Psoas muscle (tissue), 8 donors: ENCODE results near the gene MED17. TPM values are rescaled to one million over a fixed set of nuclear protein-coding genes. Genes with fewer than 3 reads are reported as not detected.

Source experiments
- ATAC-seq, 4 donors: fragments of 200-7000 bp; cut with Tn5 transposase; one replicate each; pipeline ENCODE4 v1.9.1; 2020; ENCODE audit warnings: moderate library complexity in 3 of 4, mild to moderate bottlenecking in 2 of 4
- DNase-seq, 2 donors: peaks; one replicate each; pipeline ENCODE4 v3.0.0-alpha.2; 2020
- H3K27ac ChIP-seq: fragments of 200-600 bp; one replicate; pipeline ENCODE4 v1.8.0; 2022
- H3K27me3 ChIP-seq, 3 donors: fragments of 200-600 bp in 1 of 3; one replicate each; pipeline versions ENCODE4 v1.6.1 to v1.8.0; 2013 to 2022; ENCODE audit warnings: low read length in 2 of 3, mild to moderate bottlenecking in 2 of 3, moderate library complexity in 1 of 3; ENCODE audit not compliant: insufficient read depth in 3 of 3
- H3K36me3 ChIP-seq, 2 donors: fragments of 200-600 bp in 1 of 2; one replicate each; pipeline versions ENCODE4 v1.6.1 to v1.8.0; 2013 to 2022; ENCODE audit warnings: low read depth in 1 of 2, mild to moderate bottlenecking in 1 of 2, moderate library complexity in 1 of 2; ENCODE audit not compliant: insufficient read depth in 1 of 2
- H3K4me1 ChIP-seq: fragments of 200-600 bp; one replicate; pipeline ENCODE4 v1.8.0; 2022
- H3K4me3 ChIP-seq: fragments of 200-600 bp; one replicate; pipeline ENCODE4 v1.8.0; 2022; ENCODE audit warnings: mild to moderate bottlenecking
- H3K9me3 ChIP-seq: fragments of 200-600 bp; one replicate; pipeline ENCODE4 v1.8.0; 2022
- WGBS, 3 donors: extraction: QIAGEN DNeasy Blood & Tissue Kit; methylation state at CpG; one replicate each; pipeline versions ENCODE4 v1.1.6 to v1.1.7; 2013; 5-methylcytosine and 5-hydroxymethylcytosine counted together
- intact Hi-C, 2 donors: fragments of 100-400 bp; cut with DNase I; formaldehyde crosslinking; loops; one replicate each; pipeline versions ENCODE4 v1.11.0 to v1.14.2; 2022
- polyA plus RNA-seq, 3 donors: library from polyadenylated mRNA; stranded (reverse); fragments of 200-250 nt; gene quantifications; one replicate each; pipeline ENCODE4 v1.2.3, GENCODE V29; 2013
- total RNA-seq, 4 donors: library from RNA; stranded (reverse); fragmentation: NEBNext Ultra II Directional in 2 of 4; extraction: Animal tissue kit (Norgen Biotek cat#: 25700) in 2 of 4; gene quantifications; one replicate each; pipeline versions ENCODE4 v1.2.1 to v1.2.4, GENCODE V29; 2021 to 2023
- TF ChIP-seq, protein P1 (sequence below): fragments of 200-600 bp; IDR thresholded peaks from one replicate; pipeline ENCODE4 v1.8.0; 2022; ENCODE audit warnings: antibody characterized with exemption
- donor health status: healthy with polysubstance abuse.
- donor health status: DM: no; HTN: no; CAD: no; lungs with moderate emphysema.
- donor health status: Bipolar disorder and iron deficiency.
- donor health status: healthy.
- donor health status: DM: yes; HTN: yes; CAD: no.
- donor health status: DM: no; HTN: no; CAD: no.
- donor health status: DM: no; HTN: no; CAD: no.
- donor health status: DM: yes; HTN: yes; CAD: no.

The MED17 gene
- total and polyA plus RNA-seq, 7 donors: 7.1 to 16.0 (median 11.2) TPM

DNA sequence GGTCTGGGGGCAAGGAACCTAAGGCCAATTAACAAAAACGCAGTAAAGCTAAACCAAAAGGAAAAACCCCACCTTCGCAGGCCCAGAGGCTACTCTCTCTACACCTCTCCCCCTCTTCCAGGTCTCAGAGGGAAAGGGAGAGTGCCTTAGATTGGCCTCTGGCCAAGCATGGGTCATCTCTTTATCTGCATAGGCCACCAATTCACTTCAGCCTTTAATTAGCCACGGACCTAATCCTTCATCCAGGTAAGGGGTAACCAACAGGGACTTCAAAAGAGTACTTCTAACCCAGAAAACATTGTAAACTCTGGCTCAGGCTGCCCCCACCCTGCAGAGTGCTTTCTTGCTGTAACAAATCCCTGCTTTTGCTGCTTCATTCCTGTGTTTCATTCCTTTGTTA, 56.9 kb downstream of the MED17 start:
- Histone ChIP-seq H3K27ac (no peak overlapping the region), H3K36me3 (no peaks in the 10 kb centered on the region), H3K4me1 (no peaks in the 10 kb centered on the region), H3K27me3 (no peaks in the 10 kb centered on the region), H3K9me3 (no peaks in the 10 kb centered on the region), H3K4me3 (no peak overlapping the region)
- ATAC-seq (no peak), DNase-seq (no peak)
- TF ChIP-seq, protein P1, sequence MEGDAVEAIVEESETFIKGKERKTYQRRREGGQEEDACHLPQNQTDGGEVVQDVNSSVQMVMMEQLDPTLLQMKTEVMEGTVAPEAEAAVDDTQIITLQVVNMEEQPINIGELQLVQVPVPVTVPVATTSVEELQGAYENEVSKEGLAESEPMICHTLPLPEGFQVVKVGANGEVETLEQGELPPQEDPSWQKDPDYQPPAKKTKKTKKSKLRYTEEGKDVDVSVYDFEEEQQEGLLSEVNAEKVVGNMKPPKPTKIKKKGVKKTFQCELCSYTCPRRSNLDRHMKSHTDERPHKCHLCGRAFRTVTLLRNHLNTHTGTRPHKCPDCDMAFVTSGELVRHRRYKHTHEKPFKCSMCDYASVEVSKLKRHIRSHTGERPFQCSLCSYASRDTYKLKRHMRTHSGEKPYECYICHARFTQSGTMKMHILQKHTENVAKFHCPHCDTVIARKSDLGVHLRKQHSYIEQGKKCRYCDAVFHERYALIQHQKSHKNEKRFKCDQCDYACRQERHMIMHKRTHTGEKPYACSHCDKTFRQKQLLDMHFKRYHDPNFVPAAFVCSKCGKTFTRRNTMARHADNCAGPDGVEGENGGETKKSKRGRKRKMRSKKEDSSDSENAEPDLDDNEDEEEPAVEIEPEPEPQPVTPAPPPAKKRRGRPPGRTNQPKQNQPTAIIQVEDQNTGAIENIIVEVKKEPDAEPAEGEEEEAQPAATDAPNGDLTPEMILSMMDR: no peak
- intact Hi-C loops: no loop called here
- WGBS, 3 donors: 45 to 50% (median 47%) methylated on average over 3 of the region's 3 CpGs

DNA sequence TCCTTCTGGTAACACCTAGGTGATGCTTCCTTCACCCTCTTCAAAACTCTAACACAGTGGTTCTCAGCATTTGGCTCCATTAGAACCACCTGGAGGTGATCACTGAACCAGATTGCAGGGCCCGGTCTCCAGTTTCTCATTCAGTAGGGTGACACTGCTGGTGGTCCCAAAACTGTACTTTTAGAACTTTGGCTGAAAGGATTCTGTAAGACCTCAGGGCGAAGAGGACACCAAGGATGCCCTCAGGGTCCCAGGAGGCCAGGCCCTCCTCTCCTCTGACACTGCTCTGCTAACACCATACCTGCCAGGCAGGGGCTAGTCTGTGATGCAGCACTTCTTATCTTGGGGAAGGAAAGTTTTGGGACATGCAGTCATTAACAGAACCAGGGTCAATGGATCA, 57.4 kb downstream of the MED17 start:
- no peak for ATAC-seq
- DNase-seq: no peak
- Histone ChIP-seq H3K27me3 (no peaks in the 10 kb centered on the region), H3K4me3 (no peak overlapping the region), H3K27ac (no peak overlapping the region), H3K36me3 (no peaks in the 10 kb centered on the region), H3K9me3 (no peaks in the 10 kb centered on the region), H3K4me1 (no peaks in the 10 kb centered on the region)
- 73 to 83% (median 75%) methylated on average over 2 of the region's 2 CpGs for WGBS, 3 donors
- intact Hi-C loops: no loop called here
- TF ChIP-seq, protein P1: no peak

DNA sequence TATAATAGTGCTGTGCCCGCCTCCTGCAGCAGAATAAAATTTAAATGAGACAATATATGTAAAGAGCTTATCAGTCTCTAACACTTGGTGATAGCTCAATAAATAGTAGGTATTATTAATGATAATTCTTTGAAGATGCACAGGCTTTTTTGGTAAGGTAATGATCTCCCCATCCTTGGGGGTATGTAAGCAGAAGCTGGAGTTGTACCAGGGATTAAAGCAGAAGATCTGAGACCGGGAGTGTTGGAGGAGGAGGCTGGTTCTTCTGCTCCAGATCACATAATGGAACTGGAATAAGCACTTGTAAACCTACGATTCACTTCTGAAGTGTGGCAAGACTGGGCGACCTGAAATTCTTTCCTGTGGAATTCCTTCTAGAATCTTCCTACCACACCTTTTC, 58.0 kb downstream of the MED17 start:
- H3K9me3 ChIP-seq: no peaks in the 10 kb centered on the region
- intact Hi-C loops: no loop called here
- no peak for DNase-seq
- H3K36me3 ChIP-seq: no peaks in the 10 kb centered on the region
- TF ChIP-seq, protein P1: no peak
- no peak overlapping the region for H3K4me3 ChIP-seq
- no peak overlapping the region for H3K27ac ChIP-seq
- H3K4me1 ChIP-seq: no peaks in the 10 kb centered on the region
- WGBS, 3 donors: 83 to 86% (median 83%) methylated on average over 4 of the region's 4 CpGs
- no peak for ATAC-seq
- no peaks in the 10 kb centered on the region for H3K27me3 ChIP-seq

DNA sequence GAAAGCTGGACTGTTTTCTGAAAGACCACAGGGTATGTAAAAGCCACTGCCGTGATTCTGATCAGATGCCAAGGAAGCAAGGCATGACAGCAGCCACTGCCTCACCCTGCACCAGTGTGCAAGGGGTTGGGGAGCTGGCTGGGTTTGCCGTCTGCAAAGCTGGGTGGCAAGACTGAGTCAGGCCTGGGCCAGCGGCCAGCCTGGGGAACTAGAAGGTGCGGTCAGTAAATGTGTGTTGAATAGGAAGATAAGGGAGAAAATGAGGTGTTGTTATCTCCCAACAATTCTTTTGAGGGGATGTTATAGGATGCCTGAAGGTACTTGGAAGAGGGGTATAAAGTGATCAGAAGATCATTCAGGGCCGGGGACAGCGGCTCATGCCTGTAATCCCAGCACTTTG, 58.4 kb downstream of the MED17 start:
- Histone ChIP-seq H3K9me3 (no peaks in the 10 kb centered on the region), H3K36me3 (no peaks in the 10 kb centered on the region), H3K27me3 (no peaks in the 10 kb centered on the region), H3K4me3 (no peak overlapping the region), H3K27ac (no peak overlapping the region), H3K4me1 (no peaks in the 10 kb centered on the region)
- no peak for DNase-seq
- TF ChIP-seq, protein P1: no peak
- no peak for ATAC-seq
- WGBS, 3 donors: 56 to 67% (median 59%) methylated on average over 6 of the region's 6 CpGs
- intact Hi-C loops: no loop called here

DNA sequence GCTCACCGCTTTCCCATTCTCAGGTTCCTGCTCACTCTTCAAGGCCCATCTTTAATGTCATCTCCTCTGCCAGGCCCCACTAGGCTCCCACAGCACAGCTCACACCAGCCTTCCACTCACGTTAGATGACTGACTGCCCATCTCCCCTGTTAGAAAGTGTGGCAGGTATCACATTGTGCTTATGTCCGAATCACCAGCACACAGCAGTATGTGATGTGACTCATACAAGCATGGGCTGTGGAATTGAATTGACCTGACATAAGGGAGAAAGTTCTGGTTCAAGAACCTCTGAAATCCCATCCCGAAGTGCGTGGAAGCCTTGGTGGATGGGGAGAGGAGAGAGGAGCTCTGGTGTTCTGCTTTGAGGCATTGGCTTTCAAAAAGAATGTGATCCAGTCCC, 59.8 kb downstream of the MED17 start:
- 95 to 96% (median 95%) methylated on average over 5 of the region's 5 CpGs for WGBS, 3 donors
- no peak overlapping the region for H3K27ac ChIP-seq
- H3K27me3 ChIP-seq: peaks cover 0 to 6% (median 0%) of the 10 kb centered on the region in 3 donors
- H3K9me3 ChIP-seq: no peaks in the 10 kb centered on the region
- no peaks in the 10 kb centered on the region for H3K36me3 ChIP-seq
- H3K4me1 ChIP-seq: no peaks in the 10 kb centered on the region
- intact Hi-C loops: no loop called here
- no peak for DNase-seq
- no peak overlapping the region for H3K4me3 ChIP-seq
- ATAC-seq: no peak
- TF ChIP-seq, protein P1: no peak
